Suprapubic skin (tissue), 4 donors: ENCODE results near the gene CYP19A1. TPM values are rescaled to one million over a fixed set of nuclear protein-coding genes. Genes with fewer than 3 reads are reported as not detected.

Experiments used
- DNase-seq, 2 donors: peaks; one replicate each; pipeline ENCODE4 v3.0.0-alpha.2; 2019; ENCODE audit warnings: low spot score in 2 of 2
- H3K27ac ChIP-seq: fragments of 200-600 bp; sonication (generic); one replicate; pipeline ENCODE4 v1.5.1; 2019
- H3K27me3 ChIP-seq: fragments of 200-600 bp; sonication (generic); one replicate; pipeline ENCODE4 v1.5.1; 2019
- H3K36me3 ChIP-seq: fragments of 200-600 bp; sonication (generic); one replicate; pipeline ENCODE4 v1.5.1; 2019
- H3K4me1 ChIP-seq: fragments of 200-600 bp; sonication (generic); one replicate; pipeline ENCODE4 v1.5.1; 2019
- H3K4me3 ChIP-seq: fragments of 200-600 bp; sonication (generic); one replicate; pipeline ENCODE4 v1.5.1; 2019; ENCODE audit warnings: mild to moderate bottlenecking
- H3K9me3 ChIP-seq: fragments of 200-600 bp; sonication (generic); one replicate; pipeline ENCODE4 v1.5.1; 2019
- EP300 ChIP-seq: sonication (generic); formaldehyde crosslinking; IDR thresholded peaks from one replicate; pipeline ENCODE4 v1.6.1; 2017; ENCODE audit warnings: antibody characterized with exemption
- POLR2A ChIP-seq, 2 donors: fragments of 450-650 bp; IDR thresholded peaks; one replicate each; pipeline ENCODE4 v1.6.1; 2017; ENCODE audit warnings: antibody characterized with exemption in 2 of 2, mild to moderate bottlenecking in 2 of 2, moderate library complexity in 2 of 2
- POLR2AphosphoS5 ChIP-seq, 3 donors: sonication (generic); formaldehyde crosslinking; IDR thresholded peaks; one replicate each; pipeline ENCODE4 v1.6.1; 2017; ENCODE audit warnings: antibody characterized with exemption in 3 of 3
- WGBS: methylation state at CpG from one replicate; pipeline ENCODE4 v1.1.5; 2018; 5-methylcytosine and 5-hydroxymethylcytosine counted together
- total RNA-seq, 4 donors: library from RNA; depleted of rRNA; stranded (reverse); fragments of >200 nt; gene quantifications; one replicate each; pipeline ENCODE4 v1.1.0, GENCODE V29; 2016
- TF ChIP-seq, protein P1 (sequence below), 2 donors: fragments of 200-600 bp in 1 of 2; fragments of 450-650 bp in 1 of 2; sonication (generic) in 1 of 2; IDR thresholded peaks; one replicate each; pipeline ENCODE4 v1.5.1; 2016 to 2019; ENCODE audit warnings: antibody characterized with exemption in 2 of 2, mild to moderate bottlenecking in 1 of 2, moderate library complexity in 1 of 2

CYP19A1 gene
- total RNA-seq, 4 donors from 2014 or later: 2.7 to 6.8 (median 5.6) TPM

DNA sequence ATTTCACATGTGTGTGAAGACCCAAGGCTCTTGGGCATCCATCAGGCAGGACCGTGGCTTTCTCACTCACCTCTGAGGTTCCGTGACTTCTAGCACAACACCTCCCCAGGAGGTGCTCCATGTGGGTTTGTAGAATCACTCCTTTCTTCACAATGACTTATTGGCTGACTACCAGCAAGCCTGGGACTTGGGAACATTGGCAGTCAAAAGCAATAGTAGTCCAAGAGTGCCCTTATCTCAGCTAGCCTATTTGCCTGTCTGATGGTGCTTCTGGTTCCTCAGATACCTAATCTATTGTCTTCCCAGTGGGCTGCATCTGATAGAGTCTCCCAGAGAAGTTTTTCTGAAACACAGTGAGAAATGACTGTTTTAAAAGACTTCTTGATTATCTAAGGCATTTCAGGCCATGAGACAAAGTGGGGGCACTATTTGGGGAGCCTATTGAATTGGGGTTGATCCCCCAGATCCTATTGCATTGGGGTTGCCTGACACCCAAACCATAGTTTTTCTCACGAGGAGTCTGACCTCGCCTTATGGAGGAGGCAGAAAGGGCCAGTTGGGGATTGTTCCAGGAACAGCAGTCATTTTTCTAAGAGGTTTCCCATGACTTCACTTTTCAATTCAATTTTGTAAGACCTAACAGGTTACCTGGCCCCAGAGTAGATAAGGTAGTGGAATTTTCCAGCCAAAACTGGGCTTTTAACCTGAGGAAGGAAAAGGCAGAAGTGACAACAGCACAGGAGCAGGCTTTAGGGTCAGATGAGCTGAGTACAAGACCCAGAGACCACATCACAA lies 88.0 kb downstream of the CYP19A1 start:
- Histone ChIP-seq H3K4me3 (no peak overlapping the region), H3K27ac (no peak overlapping the region), H3K9me3 (no peaks in the 10 kb centered on the region), H3K27me3 (no peaks in the 10 kb centered on the region), H3K36me3 (no peaks in the 10 kb centered on the region), H3K4me1 (no peaks in the 10 kb centered on the region)
- no peak for DNase-seq
- 85% methylated on average over 4 of the region's 4 CpGs for WGBS
- no peak for TF ChIP-seq POLR2AphosphoS5 (IDR thresholded peaks at IDR 0.05)
- TF ChIP-seq POLR2A (IDR thresholded peaks at IDR 0.05): no peak
- TF ChIP-seq, protein P1, sequence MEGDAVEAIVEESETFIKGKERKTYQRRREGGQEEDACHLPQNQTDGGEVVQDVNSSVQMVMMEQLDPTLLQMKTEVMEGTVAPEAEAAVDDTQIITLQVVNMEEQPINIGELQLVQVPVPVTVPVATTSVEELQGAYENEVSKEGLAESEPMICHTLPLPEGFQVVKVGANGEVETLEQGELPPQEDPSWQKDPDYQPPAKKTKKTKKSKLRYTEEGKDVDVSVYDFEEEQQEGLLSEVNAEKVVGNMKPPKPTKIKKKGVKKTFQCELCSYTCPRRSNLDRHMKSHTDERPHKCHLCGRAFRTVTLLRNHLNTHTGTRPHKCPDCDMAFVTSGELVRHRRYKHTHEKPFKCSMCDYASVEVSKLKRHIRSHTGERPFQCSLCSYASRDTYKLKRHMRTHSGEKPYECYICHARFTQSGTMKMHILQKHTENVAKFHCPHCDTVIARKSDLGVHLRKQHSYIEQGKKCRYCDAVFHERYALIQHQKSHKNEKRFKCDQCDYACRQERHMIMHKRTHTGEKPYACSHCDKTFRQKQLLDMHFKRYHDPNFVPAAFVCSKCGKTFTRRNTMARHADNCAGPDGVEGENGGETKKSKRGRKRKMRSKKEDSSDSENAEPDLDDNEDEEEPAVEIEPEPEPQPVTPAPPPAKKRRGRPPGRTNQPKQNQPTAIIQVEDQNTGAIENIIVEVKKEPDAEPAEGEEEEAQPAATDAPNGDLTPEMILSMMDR (IDR thresholded peaks at IDR 0.05): no peak
- TF ChIP-seq EP300: no peak

DNA sequence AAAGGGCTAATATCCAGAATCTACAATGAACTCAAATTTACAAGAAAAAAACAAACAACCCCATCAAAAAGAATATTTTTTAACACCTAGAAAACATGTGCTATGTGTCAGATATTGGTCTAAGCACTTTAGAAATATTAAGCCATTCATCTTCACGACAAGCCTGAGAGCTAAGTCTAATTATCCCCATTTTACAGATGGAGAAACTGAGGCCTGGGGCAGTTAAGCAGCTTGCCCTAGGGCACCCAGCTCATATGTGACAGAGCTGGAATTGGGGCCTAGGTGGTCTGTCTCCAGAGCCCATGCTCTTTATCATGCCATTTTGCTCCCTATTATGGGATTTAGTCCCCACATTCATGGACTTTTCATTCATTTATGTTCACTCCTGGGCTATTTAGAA lies 92.8 kb downstream of the CYP19A1 start:
- DNase-seq: no peak
- no peaks in the 10 kb centered on the region for H3K36me3 ChIP-seq
- H3K27me3 ChIP-seq: no peaks in the 10 kb centered on the region
- H3K27ac ChIP-seq: no peak overlapping the region
- 100% methylated on average over 1 of the region's 1 CpG for WGBS
- no peaks in the 10 kb centered on the region for H3K9me3 ChIP-seq
- TF ChIP-seq EP300: no peak
- TF ChIP-seq POLR2AphosphoS5 (IDR thresholded peaks at IDR 0.05): no peak
- no peak for TF ChIP-seq POLR2A (IDR thresholded peaks at IDR 0.05)
- TF ChIP-seq, protein P1 (IDR thresholded peaks at IDR 0.05): no peak
- peaks cover 6% of the 10 kb centered on the region for H3K4me1 ChIP-seq
- no peak overlapping the region for H3K4me3 ChIP-seq

- TF ChIP-seq POLR2A (IDR thresholded peaks at IDR 0.05) (no peak), EP300 (no peak), POLR2AphosphoS5 (IDR thresholded peaks at IDR 0.05) (no peak)
- TF ChIP-seq, protein P1 (IDR thresholded peaks at IDR 0.05): no peak
- DNase-seq: no peak
- Histone ChIP-seq H3K4me3 (no peak overlapping the region), H3K9me3 (no peaks in the 10 kb centered on the region), H3K36me3 (no peaks in the 10 kb centered on the region), H3K27ac (no peak overlapping the region), H3K27me3 (no peaks in the 10 kb centered on the region), H3K4me1 (peaks cover 6% of the 10 kb centered on the region)
- WGBS: 52% methylated on average over 2 of the region's 2 CpGs
These were observed 94.0 kb downstream of the CYP19A1 start for GRCh38 chr15:51244423-51244869.

- no peaks in the 10 kb centered on the region for H3K36me3 ChIP-seq
- TF ChIP-seq POLR2AphosphoS5 (IDR thresholded peaks at IDR 0.05) (no peak), POLR2A (IDR thresholded peaks at IDR 0.05) (no peak), EP300 (no peak)
- TF ChIP-seq, protein P1 (IDR thresholded peaks at IDR 0.05): no peak
- H3K27me3 ChIP-seq: no peaks in the 10 kb centered on the region
- H3K27ac ChIP-seq: no peak overlapping the region
- no peak for DNase-seq
- H3K4me1 ChIP-seq: peaks cover 6% of the 10 kb centered on the region
- no peak overlapping the region for H3K4me3 ChIP-seq
- H3K9me3 ChIP-seq: no peaks in the 10 kb centered on the region
These were observed 94.6 kb downstream of the CYP19A1 start for GRCh38 chr15:51243774-51244173.

DNA sequence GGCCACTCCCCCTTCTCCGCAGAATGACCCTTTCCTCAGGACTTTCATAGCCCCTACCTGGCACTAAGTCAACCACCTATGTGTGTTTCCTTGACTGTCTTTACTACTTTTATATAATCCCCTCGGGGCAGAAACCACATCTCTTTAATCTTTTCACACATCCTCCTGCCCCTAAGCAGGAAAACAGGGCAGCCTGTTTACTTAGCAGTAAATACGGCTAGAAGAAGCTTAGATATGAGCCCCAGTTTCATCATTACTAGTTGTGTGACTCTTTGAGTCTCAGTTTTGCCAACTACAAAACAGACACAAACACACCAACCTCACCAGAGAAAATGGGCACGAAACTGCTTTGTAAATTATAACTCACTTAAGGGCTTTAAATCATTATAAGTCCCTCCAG lies 98.3 kb downstream of the CYP19A1 start:
- Histone ChIP-seq H3K4me1 (peaks cover 6% of the 10 kb centered on the region), H3K36me3 (no peaks in the 10 kb centered on the region), H3K4me3 (no peak overlapping the region), H3K27ac (no peak overlapping the region), H3K9me3 (no peaks in the 10 kb centered on the region), H3K27me3 (peaks cover 5% of the 10 kb centered on the region)
- no peak for DNase-seq
- 23% methylated on average over 4 of the region's 4 CpGs for WGBS
- TF ChIP-seq EP300: no peak
- no peak for TF ChIP-seq POLR2AphosphoS5 (IDR thresholded peaks at IDR 0.05)
- TF ChIP-seq POLR2A (IDR thresholded peaks at IDR 0.05): no peak
- TF ChIP-seq, protein P1 (IDR thresholded peaks at IDR 0.05): no peak
